HEK293 (cell line): ENCODE measurements around the gene NGLY1.

Source experiments
- INSM2 ChIP-seq: fragments of 450-650 bp; formaldehyde crosslinking; IDR thresholded peaks from 2 replicates; pipeline ENCODE4 v1.5.1; 2016; ENCODE audit warnings: missing biosample characterization, missing genetic modification characterization
- SP2 ChIP-seq: fragments of 450-650 bp; formaldehyde crosslinking; IDR thresholded peaks from 2 replicates; pipeline ENCODE4 v1.5.1; 2016; ENCODE audit warnings: missing biosample characterization, missing genetic modification characterization
- ZNF132 ChIP-seq: fragments of 450-650 bp; formaldehyde crosslinking; IDR thresholded peaks from 2 replicates; pipeline ENCODE4 v1.5.1; 2017; ENCODE audit warnings: missing biosample characterization, missing genetic modification characterization, borderline replicate concordance
- ZNF501 ChIP-seq: fragments of 450-650 bp; formaldehyde crosslinking; IDR thresholded peaks from 2 replicates; pipeline ENCODE4 v1.5.1; 2016; ENCODE audit warnings: missing biosample characterization, missing genetic modification characterization
- TF ChIP-seq, protein P1 (sequence below): fragments of 450-650 bp; formaldehyde crosslinking; IDR thresholded peaks from 2 replicates; pipeline ENCODE4 v1.5.1; 2016; ENCODE audit warnings: missing biosample characterization, missing genetic modification characterization
- TF ChIP-seq, protein P2 (sequence below): fragments of 450-650 bp; formaldehyde crosslinking; IDR thresholded peaks from 2 replicates; pipeline ENCODE4 v1.5.1; 2016; ENCODE audit warnings: missing biosample characterization, missing genetic modification characterization
- TF ChIP-seq, protein P3 (sequence below): fragments of 450-650 bp; formaldehyde crosslinking; IDR thresholded peaks from 2 replicates; pipeline ENCODE4 v1.5.1; 2016; ENCODE audit warnings: missing biosample characterization, missing genetic modification characterization

GRCh38 chr3:25728101-25728500 is 55.1 kb downstream of the NGLY1 start:
- TF ChIP-seq, protein P1, sequence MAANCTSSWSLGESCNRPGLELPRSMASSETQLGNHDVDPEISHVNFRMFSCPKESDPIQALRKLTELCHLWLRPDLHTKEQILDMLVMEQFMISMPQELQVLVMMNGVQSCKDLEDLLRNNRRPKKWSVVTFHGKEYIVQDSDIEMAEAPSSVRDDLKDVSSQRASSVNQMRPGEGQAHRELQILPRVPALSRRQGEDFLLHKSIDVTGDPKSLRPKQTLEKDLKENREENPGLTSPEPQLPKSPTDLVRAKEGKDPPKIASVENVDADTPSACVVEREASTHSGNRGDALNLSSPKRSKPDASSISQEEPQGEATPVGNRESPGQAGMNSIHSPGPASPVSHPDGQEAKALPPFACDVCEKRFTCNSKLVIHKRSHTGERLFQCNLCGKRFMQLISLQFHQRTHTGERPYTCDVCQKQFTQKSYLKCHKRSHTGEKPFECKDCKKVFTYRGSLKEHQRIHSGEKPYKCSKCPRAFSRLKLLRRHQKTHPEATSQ (tag by site-specific recombination), result no peak
- TF ChIP-seq, protein P2, sequence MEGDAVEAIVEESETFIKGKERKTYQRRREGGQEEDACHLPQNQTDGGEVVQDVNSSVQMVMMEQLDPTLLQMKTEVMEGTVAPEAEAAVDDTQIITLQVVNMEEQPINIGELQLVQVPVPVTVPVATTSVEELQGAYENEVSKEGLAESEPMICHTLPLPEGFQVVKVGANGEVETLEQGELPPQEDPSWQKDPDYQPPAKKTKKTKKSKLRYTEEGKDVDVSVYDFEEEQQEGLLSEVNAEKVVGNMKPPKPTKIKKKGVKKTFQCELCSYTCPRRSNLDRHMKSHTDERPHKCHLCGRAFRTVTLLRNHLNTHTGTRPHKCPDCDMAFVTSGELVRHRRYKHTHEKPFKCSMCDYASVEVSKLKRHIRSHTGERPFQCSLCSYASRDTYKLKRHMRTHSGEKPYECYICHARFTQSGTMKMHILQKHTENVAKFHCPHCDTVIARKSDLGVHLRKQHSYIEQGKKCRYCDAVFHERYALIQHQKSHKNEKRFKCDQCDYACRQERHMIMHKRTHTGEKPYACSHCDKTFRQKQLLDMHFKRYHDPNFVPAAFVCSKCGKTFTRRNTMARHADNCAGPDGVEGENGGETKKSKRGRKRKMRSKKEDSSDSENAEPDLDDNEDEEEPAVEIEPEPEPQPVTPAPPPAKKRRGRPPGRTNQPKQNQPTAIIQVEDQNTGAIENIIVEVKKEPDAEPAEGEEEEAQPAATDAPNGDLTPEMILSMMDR (tag by site-specific recombination), result no peak
- no peak for TF ChIP-seq SP2 (tag by site-specific recombination)
- no peak for TF ChIP-seq ZNF132
- TF ChIP-seq INSM2 (tag by site-specific recombination), result no peak
- TF ChIP-seq ZNF501, result no peak
- TF ChIP-seq, protein P3, sequence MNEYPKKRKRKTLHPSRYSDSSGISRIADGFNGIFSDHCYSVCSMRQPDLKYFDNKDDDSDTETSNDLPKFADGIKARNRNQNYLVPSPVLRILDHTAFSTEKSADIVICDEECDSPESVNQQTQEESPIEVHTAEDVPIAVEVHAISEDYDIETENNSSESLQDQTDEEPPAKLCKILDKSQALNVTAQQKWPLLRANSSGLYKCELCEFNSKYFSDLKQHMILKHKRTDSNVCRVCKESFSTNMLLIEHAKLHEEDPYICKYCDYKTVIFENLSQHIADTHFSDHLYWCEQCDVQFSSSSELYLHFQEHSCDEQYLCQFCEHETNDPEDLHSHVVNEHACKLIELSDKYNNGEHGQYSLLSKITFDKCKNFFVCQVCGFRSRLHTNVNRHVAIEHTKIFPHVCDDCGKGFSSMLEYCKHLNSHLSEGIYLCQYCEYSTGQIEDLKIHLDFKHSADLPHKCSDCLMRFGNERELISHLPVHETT (tag by site-specific recombination), result no peak
